ENCODE results near the gene ADAM33.

Gene ADAM33

GRCh38 chr20:3710011-3710466 is 28.2 kb upstream of the ADAM33 start:
- DNase-seq (ENCODE audit: low spot score): no peak

GRCh38 chr20:3707508-3707899 is 25.7 kb upstream of the ADAM33 start:
- no peak for DNase-seq (ENCODE audit: low spot score)

- DNase-seq (ENCODE audit: low spot score): no peak
Observed at GRCh38 chr20:3706774-3707507, 25.1 kb upstream of the ADAM33 start.

GRCh38 chr20:3705970-3706739 is 24.3 kb upstream of the ADAM33 start:
- no peak for DNase-seq (ENCODE audit: low spot score)

GRCh38 chr20:3705491-3705969 is 23.7 kb upstream of the ADAM33 start:
- no peak for DNase-seq (ENCODE audit: low spot score)

GRCh38 chr20:3704087-3704486 is 22.3 kb upstream of the ADAM33 start:
- no peak for DNase-seq (ENCODE audit: low spot score)

GRCh38 chr20:3702611-3703391 is 21.0 kb upstream of the ADAM33 start:
- no peak for DNase-seq (ENCODE audit: low spot score)

GRCh38 chr20:3701061-3701998 is 19.5 kb upstream of the ADAM33 start:
- DNase-seq (ENCODE audit: low spot score): no peak

GRCh38 chr20:3699037-3699436 is 17.2 kb upstream of the ADAM33 start:
- DNase-seq (ENCODE audit: low spot score): no peak

GRCh38 chr20:3698591-3699001 is 16.8 kb upstream of the ADAM33 start:
- no peak for DNase-seq (ENCODE audit: low spot score)

- DNase-seq (ENCODE audit: low spot score): no peak
Observed at GRCh38 chr20:3697588-3698305, 15.9 kb upstream of the ADAM33 start.

GRCh38 chr20:3696745-3697587 is 15.2 kb upstream of the ADAM33 start:
- no peak for DNase-seq (ENCODE audit: low spot score)

GRCh38 chr20:3696200-3696599 is 14.4 kb upstream of the ADAM33 start:
- peak; percentile 21 for DNase-seq (ENCODE audit: low spot score)

GRCh38 chr20:3694864-3695263 is 13.1 kb upstream of the ADAM33 start:
- DNase-seq (ENCODE audit: low spot score): no peak

- DNase-seq (ENCODE audit: low spot score): no peak
Observed at GRCh38 chr20:3693376-3693775, 11.6 kb upstream of the ADAM33 start.

GRCh38 chr20:3692706-3693294 is 11.0 kb upstream of the ADAM33 start:
- no peak for DNase-seq (ENCODE audit: low spot score)

GRCh38 chr20:3691897-3692296 is 10.1 kb upstream of the ADAM33 start:
- no peak for DNase-seq (ENCODE audit: low spot score)

- DNase-seq (ENCODE audit: low spot score): no peak
Observed at GRCh38 chr20:3691306-3691705, 9.5 kb upstream of the ADAM33 start.

- no peak for DNase-seq (ENCODE audit: low spot score)
Observed at GRCh38 chr20:3690413-3690812, 8.6 kb upstream of the ADAM33 start.

Measured in activated CD4-positive, alpha-beta T cell treated with anti-CD3 and anti-CD28 coated beads, Interleukin-2, Interleukin-4, amounts not matched to agents 100 ng/mL and 50 ng/mL, durations not matched to agents 16 hours and 8 hours (primary cell).